COLO668 (cell line): ENCODE results near the gene SH3BP4.
"Not testable (repeated sequence)": the region's sequence is repeated elsewhere in the genome, so short reads cannot be mapped to it uniquely, and the experiment has no call there.

Experiments
- DNase-seq: peaks from one replicate; lab custom pipeline; 2025; ENCODE audit not compliant: unreplicated experiment; lab: John Stamatoyannopoulos, UW

SH3BP4 gene

GRCh38 chr2:235052514-235053354, 100.9 kb downstream of the SH3BP4 start:
- no peak for DNase-seq

- DNase-seq: no peak
These were observed 101.8 kb downstream of the SH3BP4 start for GRCh38 chr2:235053651-235054050.

DNA sequence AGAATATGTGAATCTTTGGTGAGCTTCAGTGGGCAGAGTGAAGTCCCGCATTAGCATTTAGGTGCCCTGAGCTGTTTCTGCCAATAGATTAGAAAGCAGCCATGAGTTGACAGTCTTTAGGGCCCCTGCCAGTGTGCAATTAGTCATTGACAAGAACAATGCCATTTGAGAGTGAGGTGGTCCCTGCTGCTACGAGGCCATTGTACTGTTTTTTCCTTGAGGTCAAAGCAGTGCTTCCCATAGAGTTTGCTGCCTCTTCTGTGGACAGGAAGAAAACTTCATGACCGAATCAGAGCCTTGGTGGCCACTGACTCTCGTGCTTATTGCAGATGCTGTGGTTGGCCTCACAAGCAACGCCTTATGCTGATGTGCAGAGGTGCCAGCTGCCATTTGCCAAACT, 102.7 kb downstream of the SH3BP4 start:
- DNase-seq: no peak

- DNase-seq: no peak
These were observed 103.1 kb downstream of the SH3BP4 start for GRCh38 chr2:235054919-235055318.

DNA sequence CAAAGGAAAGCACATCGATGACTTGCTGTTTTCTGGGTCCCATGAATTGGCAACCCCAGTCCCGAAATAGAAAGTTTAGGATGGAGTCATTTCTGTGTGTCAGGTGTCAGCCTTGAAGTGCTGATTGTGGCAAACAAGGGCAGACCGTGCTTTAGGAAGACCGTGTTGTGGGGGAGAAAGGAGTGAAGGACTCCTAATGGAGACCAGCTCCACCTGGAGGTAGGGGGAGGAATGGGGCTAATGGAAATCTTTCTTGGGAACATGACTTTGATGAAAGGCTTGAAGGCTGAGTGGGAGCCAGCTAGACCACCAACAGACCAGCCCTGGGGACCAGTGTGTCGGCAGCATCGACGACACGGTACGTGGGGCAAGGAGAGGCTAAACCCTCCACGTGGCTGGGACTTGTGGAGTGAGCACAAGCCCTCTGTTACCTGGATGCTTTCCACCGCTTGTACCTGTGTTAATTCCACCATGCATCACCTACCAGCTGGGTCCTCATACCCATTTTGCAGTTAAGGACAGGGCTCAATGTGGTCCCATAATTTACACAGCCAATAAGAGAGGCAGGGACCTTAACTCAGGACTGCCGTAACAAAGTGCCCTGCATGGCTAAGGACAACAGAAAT, 104.2 kb downstream of the SH3BP4 start:
- peak; percentile 20 for DNase-seq

DNA sequence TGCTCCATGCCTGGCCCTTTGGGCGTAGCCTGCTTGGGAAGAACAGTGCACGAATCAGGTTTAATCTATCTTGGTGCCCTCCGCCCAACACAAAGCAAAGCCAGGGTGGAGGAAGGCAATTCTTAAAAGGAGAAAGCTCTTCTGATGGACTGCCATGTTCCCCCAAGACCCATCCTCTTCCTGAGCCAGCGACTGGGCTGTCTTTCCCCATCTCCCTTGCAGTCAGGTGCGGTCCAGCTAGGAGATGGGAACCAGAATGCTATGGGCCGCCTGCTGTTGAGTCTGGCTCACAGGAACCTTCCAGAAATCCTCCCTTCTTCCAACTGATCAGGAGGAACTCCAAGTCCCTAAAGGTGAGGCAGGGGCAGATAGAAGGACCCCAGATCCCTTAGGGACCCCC, 105.0 kb downstream of the SH3BP4 start:
- no peak for DNase-seq

GRCh38 chr2:235057616-235058015, 105.8 kb downstream of the SH3BP4 start:
- not testable (repeated sequence) for DNase-seq

- no peak for DNase-seq
These were observed 107.3 kb downstream of the SH3BP4 start for GRCh38 chr2:235059161-235059560.

- DNase-seq: no peak
These were observed 109.8 kb downstream of the SH3BP4 start for GRCh38 chr2:235061656-235062055.

DNA sequence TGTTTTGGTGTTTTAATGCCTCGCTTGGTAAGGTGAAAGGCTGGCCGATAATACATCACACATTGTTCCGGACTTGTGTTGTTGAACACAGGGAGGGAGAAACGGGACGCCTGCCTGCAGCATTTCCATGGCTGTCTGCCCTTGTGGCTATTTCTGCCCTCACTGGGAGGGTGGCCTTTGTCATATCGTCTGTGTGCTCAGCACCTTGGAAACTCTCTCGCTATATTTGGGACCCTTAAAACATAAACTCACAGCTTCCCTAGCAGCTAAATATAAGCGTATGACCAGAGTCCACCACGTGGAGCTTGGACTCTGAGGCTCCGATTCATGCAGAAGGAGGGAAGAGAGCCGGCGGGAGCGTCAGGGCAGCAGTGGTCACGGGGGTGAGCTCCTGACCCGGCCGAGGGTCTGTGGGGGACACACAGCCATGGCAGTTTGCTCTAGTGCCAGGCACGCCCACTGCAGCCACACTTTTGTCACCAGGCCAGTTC, 111.7 kb downstream of the SH3BP4 start:
- no peak for DNase-seq

GRCh38 chr2:235064976-235065375, 113.2 kb downstream of the SH3BP4 start:
- DNase-seq: no peak

- DNase-seq: no peak
These were observed 114.7 kb downstream of the SH3BP4 start for GRCh38 chr2:235066490-235066889.

GRCh38 chr2:235066895-235067294, 115.1 kb downstream of the SH3BP4 start:
- DNase-seq: no peak

- DNase-seq: no peak
These were observed 116.9 kb downstream of the SH3BP4 start for GRCh38 chr2:235068701-235069100.

DNA sequence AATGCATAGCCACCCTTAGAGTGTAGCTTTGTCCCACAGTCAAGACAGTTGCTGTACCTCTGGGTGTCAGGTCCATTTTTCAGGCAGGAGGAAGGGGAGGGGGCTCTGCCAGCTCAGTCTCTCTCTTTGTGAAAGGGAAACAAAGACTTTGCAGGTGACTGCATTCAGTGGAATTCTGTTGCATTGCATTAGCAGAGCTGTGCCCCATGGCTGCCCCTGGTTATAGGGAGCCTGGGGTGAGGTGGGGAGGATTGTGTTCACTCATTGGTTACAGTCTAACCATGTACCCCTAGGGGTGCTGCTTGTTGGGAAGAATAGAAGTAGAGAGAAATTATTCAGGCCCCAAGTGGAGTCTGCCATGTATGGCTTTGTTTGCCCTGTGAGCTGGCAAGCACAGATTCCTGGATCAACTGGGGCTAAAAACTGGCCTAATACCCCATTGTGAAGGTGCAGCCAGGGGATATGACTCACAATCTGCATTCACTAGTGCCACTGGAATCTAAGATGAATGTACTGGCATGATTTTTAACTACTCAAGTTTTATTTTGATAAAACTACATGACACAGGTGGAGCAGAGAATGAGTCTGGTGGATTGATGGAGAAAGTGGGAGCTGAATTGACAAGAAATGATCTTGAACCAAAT, 118.4 kb downstream of the SH3BP4 start:
- no peak for DNase-seq

DNA sequence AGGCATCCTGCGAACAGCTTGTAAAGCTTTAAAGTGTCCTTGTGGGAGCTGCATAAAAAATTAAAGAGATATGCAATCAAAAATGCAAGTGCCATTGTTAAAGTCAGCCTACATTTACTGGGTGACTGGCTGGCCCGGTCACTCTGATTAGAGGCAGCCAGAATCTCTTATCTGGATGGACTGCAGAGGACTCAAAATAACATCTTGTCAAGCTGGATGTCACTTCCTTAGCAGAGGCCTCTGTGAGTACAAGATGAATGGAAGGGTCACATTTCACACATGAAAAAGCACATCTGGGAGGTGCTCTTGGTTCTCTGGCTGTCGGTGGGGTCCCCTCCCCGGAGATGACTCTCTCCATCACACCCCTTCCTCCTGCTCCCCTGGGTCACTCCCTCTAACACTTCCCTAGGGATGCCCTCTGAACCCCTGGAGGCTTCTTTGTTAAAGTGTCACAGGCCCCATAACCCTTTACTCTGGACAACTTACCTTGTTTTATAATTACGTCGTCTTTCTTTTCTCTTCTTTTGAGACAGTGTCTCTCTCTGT, 122.1 kb downstream of the SH3BP4 start:
- no peak for DNase-seq

DNA sequence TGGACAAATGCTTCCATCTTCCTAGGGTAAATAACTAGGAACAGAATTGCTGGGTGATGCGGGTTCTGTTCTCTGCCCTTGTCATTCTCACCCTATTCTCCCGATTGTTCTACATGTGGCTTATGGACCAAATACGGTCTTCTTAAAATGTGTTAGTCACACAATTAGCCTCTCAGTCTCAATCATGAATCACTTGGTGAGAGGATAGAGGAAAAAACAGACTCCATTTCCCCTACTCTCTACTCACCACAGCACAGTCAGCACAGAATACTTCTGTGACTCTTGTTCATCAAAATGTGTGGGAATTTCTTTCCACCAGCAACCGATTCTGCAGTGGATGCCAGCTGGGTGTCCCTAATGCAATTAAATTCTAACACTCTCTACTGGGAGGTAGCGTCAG, 125.2 kb downstream of the SH3BP4 start:
- DNase-seq: no peak

DNA sequence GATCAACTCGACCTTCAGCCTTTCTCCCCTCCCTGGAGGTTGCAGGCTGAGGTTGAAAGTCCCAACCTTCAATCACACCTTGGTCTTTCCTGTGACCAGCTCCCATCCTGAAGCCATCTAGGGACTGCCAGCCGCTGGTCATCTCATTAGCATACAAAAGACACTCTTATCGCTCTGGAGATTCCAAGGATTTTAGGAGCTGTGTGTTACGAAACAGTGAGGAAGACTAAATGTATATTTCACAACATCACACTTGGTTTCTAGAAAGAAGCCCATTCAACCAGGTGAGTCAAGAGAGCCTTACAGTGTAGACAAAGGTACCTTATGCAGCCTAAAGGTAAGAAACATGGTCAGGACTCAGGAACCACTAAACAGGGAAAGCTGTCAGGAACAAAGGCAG, 126.4 kb downstream of the SH3BP4 start:
- DNase-seq: no peak

DNA sequence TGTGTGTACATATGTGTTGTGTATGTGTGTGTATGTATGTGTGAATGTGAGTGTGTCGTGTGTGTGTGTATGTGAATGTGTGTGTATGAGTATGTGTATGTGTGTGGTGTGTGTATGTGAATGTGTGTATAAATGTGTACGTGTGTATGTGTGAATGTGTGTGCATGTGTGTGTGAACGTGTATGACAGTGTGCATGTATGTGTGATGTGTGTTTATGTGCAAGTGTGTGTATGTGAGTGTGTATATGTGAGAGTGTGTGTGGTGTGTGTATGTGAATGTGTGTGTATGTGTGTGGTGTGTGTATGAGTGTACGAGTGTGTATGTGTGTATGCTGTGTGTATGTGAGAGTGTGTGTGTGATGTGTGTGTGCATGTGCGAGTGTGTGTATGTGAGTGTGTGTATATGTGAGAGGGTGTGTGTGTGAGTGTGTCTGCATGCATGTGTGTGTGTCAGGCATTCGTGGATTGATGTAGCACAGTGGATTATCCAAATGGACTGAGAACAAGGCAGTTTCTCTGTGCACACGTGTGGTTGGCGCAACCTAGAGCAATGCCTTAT, 127.2 kb downstream of the SH3BP4 start:
- no peak for DNase-seq

GRCh38 chr2:235080101-235080500, 128.3 kb downstream of the SH3BP4 start:
- DNase-seq: no peak

- DNase-seq: no peak
These were observed 130.9 kb downstream of the SH3BP4 start for GRCh38 chr2:235082578-235083338.
